H1 (cell line): Measurements from ENCODE around the gene NLRP8. TPM values are rescaled to one million over a fixed set of nuclear protein-coding genes. Genes with fewer than 3 reads are reported as not detected.

Source experiments
- CTCF ChIA-PET: fragments of 300-600 bp; sonication (Branson Sonifier 250); formaldehyde crosslinking; loops from one replicate; lab custom pipeline; 2021; ENCODE audit not compliant: partially characterized antibody; lab: Charles Lee
- POLR2A ChIA-PET: fragments of 300-600 bp; sonication (Branson Sonifier 250); formaldehyde crosslinking; loops from one replicate; lab custom pipeline; 2021; ENCODE audit warnings: inconsistent platforms; ENCODE audit not compliant: partially characterized antibody; lab: Charles Lee
- DNase-seq, 2 experiments: peaks; one replicate each; pipeline versions ENCODE4 v3.0.0 to v3.0.0-alpha.2; 2010 to 2022; ENCODE audit warnings: low spot score in 2 of 2, low read depth in 1 of 2, mixed read lengths in 1 of 2
- FAIRE-seq: peaks from 2 replicates; lab custom pipeline; 2011; peaks lifted over from hg19 to GRCh38; lab: Jason Lieb, UNC
- H2AFZ ChIP-seq: 2 replicates; pipeline ENCODE4 v1.8.1; 2012; ENCODE audit warnings: low read length, inconsistent platforms
- H2AK5ac ChIP-seq: 2 replicates; pipeline ENCODE4 v1.6.1; 2013; ENCODE audit warnings: low read depth, low read length
- H2BK120ac ChIP-seq: replicated peaks from 2 replicates; pipeline ENCODE3; 2013; ENCODE audit warnings: low read depth, low read length, inconsistent platforms
- H2BK12ac ChIP-seq: 2 replicates; pipeline ENCODE4 v1.6.1; 2013; ENCODE audit warnings: low read depth, low read length
- H2BK15ac ChIP-seq: 2 replicates; pipeline ENCODE4 v1.6.1; 2013; ENCODE audit warnings: low read length
- H2BK20ac ChIP-seq: 2 replicates; pipeline ENCODE4 v1.6.1; 2013; ENCODE audit warnings: low read length
- H2BK5ac ChIP-seq: 2 replicates; pipeline ENCODE4 v1.6.1; 2013; ENCODE audit warnings: low read depth, low read length
- H3K14ac ChIP-seq: 2 replicates; pipeline ENCODE4 v1.6.1; 2013; ENCODE audit warnings: inconsistent platforms; ENCODE audit not compliant: insufficient read length
- H3K18ac ChIP-seq: 2 replicates; pipeline ENCODE4 v1.6.1; 2013; ENCODE audit warnings: low read length; ENCODE audit errors: extremely low read depth
- H3K23ac ChIP-seq: 2 replicates; pipeline ENCODE4 v1.6.1; 2013; ENCODE audit warnings: inconsistent platforms; ENCODE audit not compliant: insufficient read length
- H3K23me2 ChIP-seq: 2 replicates; pipeline ENCODE4 v1.6.1; 2013; ENCODE audit warnings: low read depth, low read length
- H3K27ac ChIP-seq: 2 replicates; pipeline ENCODE4 v1.6.1; 2011; ENCODE audit warnings: low read depth, low read length, inconsistent platforms
- H3K27me3 ChIP-seq, 4 experiments: replicated peaks in 1 of 4; 1 replicate in 1 of 4; 2 replicates in 3 of 4; pipeline versions ENCODE4 v1.6.1 to v1.8.1; 2011 to 2013; ENCODE audit warnings: low read length in 3 of 4, mild to moderate bottlenecking in 3 of 4, inconsistent platforms in 2 of 4, mixed read lengths in 2 of 4, moderate library complexity in 1 of 4; ENCODE audit not compliant: control insufficient read depth in 3 of 4, insufficient read depth in 3 of 4; ENCODE audit errors: extremely low read depth in 1 of 4
- H3K36me3 ChIP-seq, 4 experiments: 2 replicates each; pipeline versions ENCODE4 v1.6.1 to v1.8.1; 2011 to 2013; ENCODE audit warnings: mild to moderate bottlenecking in 4 of 4, low read length in 3 of 4, moderate library complexity in 2 of 4, control low read depth in 1 of 4, inconsistent platforms in 1 of 4; ENCODE audit not compliant: insufficient read depth in 4 of 4, control insufficient read depth in 2 of 4
- H3K4ac ChIP-seq: replicated peaks from 2 replicates; pipeline ENCODE3; 2013; ENCODE audit warnings: low read length, low read depth, mixed read lengths, inconsistent platforms; ENCODE audit not compliant: insufficient read length
- H3K4me1 ChIP-seq, 4 experiments: replicated peaks in 1 of 4; 1 replicate in 1 of 4; 2 replicates in 3 of 4; pipeline versions ENCODE4 v1.6.1 to v1.8.1; 2011 to 2013; ENCODE audit warnings: low read length in 3 of 4, inconsistent platforms in 2 of 4, mixed read lengths in 1 of 4; ENCODE audit not compliant: insufficient read depth in 4 of 4, control insufficient read depth in 3 of 4
- H3K4me2 ChIP-seq, 2 experiments: 2 replicates each; pipeline versions ENCODE4 v1.6.1 to v1.8.1; 2011 to 2013; ENCODE audit warnings: low read depth in 2 of 2, low read length in 2 of 2, control low read depth in 1 of 2, inconsistent platforms in 1 of 2, mild to moderate bottlenecking in 1 of 2; ENCODE audit not compliant: insufficient read depth in 1 of 2
- H3K4me3 ChIP-seq, 4 experiments: fragments of 200-600, 300-600 bp in 1 of 4; sonication (generic), shearing (Covaris generic), sonication (Bioruptor Twin) in 1 of 4; 2 replicates each; pipeline versions ENCODE4 v1.5.1 to v1.8.1; 2011 to 2016; ENCODE audit warnings: low read length in 4 of 4, low read depth in 3 of 4, control low read depth in 2 of 4, inconsistent platforms in 2 of 4, mild to moderate bottlenecking in 2 of 4, mixed read lengths in 1 of 4, moderate library complexity in 1 of 4; ENCODE audit not compliant: insufficient read depth in 2 of 4; ENCODE audit errors: extremely low read depth in 1 of 4
- H3K56ac ChIP-seq: replicated peaks from 2 replicates; pipeline ENCODE3; 2013; ENCODE audit warnings: low read depth, mild to moderate bottlenecking, mixed read lengths, low read length, inconsistent platforms; ENCODE audit not compliant: insufficient read length
- H3K79me1 ChIP-seq: 2 replicates; pipeline ENCODE4 v1.6.1; 2013; ENCODE audit warnings: low read depth, low read length, control low read depth
- H3K79me2 ChIP-seq, 2 experiments: 2 replicates each; pipeline versions ENCODE4 v1.6.1 to v1.8.1; 2012 to 2013; ENCODE audit warnings: low read length in 2 of 2, mild to moderate bottlenecking in 2 of 2, inconsistent platforms in 1 of 2; ENCODE audit not compliant: insufficient read depth in 2 of 2, control insufficient read depth in 1 of 2
- H3K9ac ChIP-seq, 4 experiments: replicated peaks in 1 of 4; 1 replicate in 1 of 4; 2 replicates in 3 of 4; pipeline versions ENCODE4 v1.6.1 to v1.8.1; 2011 to 2013; ENCODE audit warnings: low read depth in 3 of 4, low read length in 3 of 4, control low read depth in 2 of 4, mild to moderate bottlenecking in 2 of 4, moderate library complexity in 2 of 4, inconsistent platforms in 1 of 4; ENCODE audit errors: extremely low read depth in 1 of 4
- H3K9me3 ChIP-seq, 2 experiments: 2 replicates each; pipeline versions ENCODE4 v1.6.1 to v1.8.1; 2012 to 2013; ENCODE audit warnings: mild to moderate bottlenecking in 2 of 2, moderate library complexity in 2 of 2, control low read depth in 1 of 2, inconsistent platforms in 1 of 2, low read depth in 1 of 2, low read length in 1 of 2, mixed read lengths in 1 of 2; ENCODE audit not compliant: insufficient read depth in 2 of 2
- H4K20me1 ChIP-seq, 2 experiments: replicated peaks in 1 of 2; 2 replicates each; pipeline versions ENCODE3 to v1.8.1; 2011 to 2013; ENCODE audit warnings: inconsistent platforms in 2 of 2, low read length in 2 of 2, mild to moderate bottlenecking in 1 of 2; ENCODE audit not compliant: insufficient read depth in 2 of 2, control insufficient read depth in 1 of 2
- H4K5ac ChIP-seq: 2 replicates; pipeline ENCODE4 v1.6.1; 2013; ENCODE audit warnings: low read length, low read depth, mixed read lengths, inconsistent platforms; ENCODE audit not compliant: insufficient read length
- H4K8ac ChIP-seq: 2 replicates; pipeline ENCODE4 v1.8.0; 2013; ENCODE audit warnings: mild to moderate bottlenecking, moderate library complexity, low read length, inconsistent platforms; ENCODE audit not compliant: insufficient read depth; ENCODE audit errors: extremely low read depth
- H4K91ac ChIP-seq: replicated peaks from 2 replicates; pipeline ENCODE3; 2013; ENCODE audit warnings: low read length, mixed read lengths, inconsistent platforms; ENCODE audit not compliant: insufficient read length
- BACH1 ChIP-seq: IDR thresholded peaks from 2 replicates; pipeline ENCODE4 v1.6.1; 2012; ENCODE audit warnings: low read length, improper control_type of control experiment
- CHD2 ChIP-seq: IDR thresholded peaks from 2 replicates; pipeline ENCODE4 v1.6.1; 2012; ENCODE audit warnings: low read length, improper control_type of control experiment
- EGR1 ChIP-seq: IDR thresholded peaks from 2 replicates; pipeline ENCODE4 v1.6.1; 2011; ENCODE audit warnings: low read depth, low read length, borderline replicate concordance
- EP300 ChIP-seq, 2 experiments: IDR thresholded peaks; 1 replicate in 1 of 2; 2 replicates in 1 of 2; pipeline ENCODE4 v1.6.1; 2011 to 2012; ENCODE audit warnings: low read depth in 2 of 2, low read length in 2 of 2, mild to moderate bottlenecking in 2 of 2, borderline replicate concordance in 1 of 2, inconsistent platforms in 1 of 2, moderate library complexity in 1 of 2
- GABPA ChIP-seq: IDR thresholded peaks from 2 replicates; pipeline ENCODE4 v1.6.1; 2011; ENCODE audit warnings: mild to moderate bottlenecking, low read length, moderate library complexity, borderline replicate concordance; ENCODE audit not compliant: insufficient read depth
- KDM1A ChIP-seq: fragments of 200-600, 300-600 bp; sonication (generic); IDR thresholded peaks from 2 replicates; pipeline ENCODE4 v1.7.1; 2016; ENCODE audit warnings: mild to moderate bottlenecking, low read length, borderline replicate concordance
- KDM4A ChIP-seq: IDR thresholded peaks from one replicate; pipeline ENCODE4 v1.7.1; 2012; ENCODE audit warnings: low read depth, mild to moderate bottlenecking, moderate library complexity, low read length, inconsistent platforms; ENCODE audit not compliant: severe bottlenecking
- KDM5A ChIP-seq: fragments of 200-600 bp; IDR thresholded peaks from 2 replicates; pipeline ENCODE4 v1.7.1; 2012; ENCODE audit warnings: mild to moderate bottlenecking, low read length, inconsistent platforms, mixed read lengths
- MAX ChIP-seq: IDR thresholded peaks from 2 replicates; pipeline ENCODE4 v1.6.1; 2012; ENCODE audit warnings: inconsistent platforms
- NANOG ChIP-seq: IDR thresholded peaks from 2 replicates; pipeline ENCODE4 v1.6.1; 2011; ENCODE audit warnings: low read length, low read depth, mild to moderate bottlenecking, inconsistent platforms; ENCODE audit not compliant: insufficient read depth, poor library complexity, severe bottlenecking
- PHF8 ChIP-seq: fragments of 200-600 bp; sonication (generic); conservative IDR thresholded peaks from 2 replicates; pipeline ENCODE4 v1.7.1; 2012; ENCODE audit warnings: low read depth, mild to moderate bottlenecking, inconsistent platforms, low read length, moderate library complexity
- SP1 ChIP-seq: IDR thresholded peaks from 2 replicates; pipeline ENCODE4 v1.6.1; 2011; ENCODE audit warnings: low read depth, low read length
- SP4 ChIP-seq: IDR thresholded peaks from 2 replicates; pipeline ENCODE4 v1.6.1; 2012; ENCODE audit warnings: low read length, inconsistent platforms
- TEAD4 ChIP-seq: IDR thresholded peaks from 2 replicates; pipeline ENCODE4 v1.6.1; 2012; ENCODE audit warnings: low read depth, low read length, inconsistent platforms, mixed read lengths
- WGBS, 2 experiments: shearing (Covaris generic) in 1 of 2; methylation state at CpG; one replicate each; pipeline versions ENCODE4 v1.1.6 to v1.1.7; 2013 to 2015; ENCODE audit warnings: low lambda C conversion rate in 2 of 2, mixed read lengths in 2 of 2, inconsistent platforms in 1 of 2, low coverage in 1 of 2, missing lambda C conversion rate in 1 of 2; ENCODE audit not compliant: insufficient replicate concordance in 2 of 2, insufficient coverage in 1 of 2, insufficient read length in 1 of 2; ENCODE audit errors: extremely low coverage in 1 of 2, missing lambda C conversion rate in 1 of 2; 5-methylcytosine and 5-hydroxymethylcytosine counted together
- polyA plus RNA-seq, 7 experiments: library from polyadenylated mRNA; depleted of rRNA in 3 of 7; stranded (reverse) in 5 of 7; unstranded in 2 of 7; fragments of >200 nt in 5 of 7; fragments of 200-250 nt in 2 of 7; gene quantifications; 1 replicate in 5 of 7; 2 replicates in 1 of 7; 4 replicates in 1 of 7; pipeline versions ENCODE4 v1.2.1 to v1.2.3, GENCODE V29; 2011 to 2013; ENCODE audit warnings: missing spikeins in 2 of 7, mixed read lengths in 2 of 7
- total RNA-seq: library from RNA; stranded (reverse); fragmentation: NEBNext Ultra II Directional; extraction: Animal tissue kit (Norgen Biotek cat#: 25700); gene quantifications from 2 replicates; pipeline ENCODE4 v1.2.1, GENCODE V29; 2021
- TF ChIP-seq, protein P1 (sequence below): IDR thresholded peaks from 2 replicates; pipeline ENCODE4 v1.6.1; 2011; ENCODE audit warnings: low read depth, mild to moderate bottlenecking, low read length; ENCODE audit not compliant: insufficient read depth

The NLRP8 gene
- total and polyA plus RNA-seq, 2 of the 8 experiments (the other 6 are each of a cell fraction or from before 2014, with no cell fraction given) = not detected

DNA sequence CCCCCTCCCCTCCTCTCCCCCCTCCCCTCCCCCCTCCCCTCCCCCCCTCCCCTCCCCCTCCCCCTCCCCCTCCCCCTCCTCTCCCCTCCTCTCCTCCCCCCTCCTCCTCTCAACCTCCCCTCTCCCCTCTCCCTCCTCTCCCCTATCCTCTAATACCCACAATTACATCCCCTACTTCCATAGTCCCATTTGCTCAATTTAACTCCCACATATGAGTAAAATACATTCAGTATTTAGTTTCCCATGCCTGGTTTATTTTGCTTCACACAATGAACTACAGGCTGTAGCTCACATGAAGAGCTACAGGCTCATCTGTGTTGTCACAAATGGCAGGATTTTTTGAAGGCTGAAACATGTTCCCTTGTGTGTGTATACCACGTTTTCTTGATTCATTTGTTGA is 45.9 kb downstream of the NLRP8 start:
- no peaks in the 10 kb centered on the region for H3K23me2 ChIP-seq
- WGBS, 2 experiments = 21% methylated on average over 1 of the region's 1 CpG; no CpG with 5 or more reads in 1 of the 2 experiments
- FAIRE-seq = no peak
- TF ChIP-seq CHD2 (no peak), MAX (no peak), GABPA (no peak), EP300 (IDR thresholded peaks at IDR 0.05; ENCODE audit: borderline replicate concordance in 1 of 2, low read depth in 2 of 2, low read length in 2 of 2) (no peak), SP1 (no peak), EGR1 (no peak), KDM1A (no peak), KDM4A (no peak), TEAD4 (no peak), NANOG (no peak), KDM5A (no peak), PHF8 (no peak), SP4 (no peak), BACH1 (no peak)
- TF ChIP-seq, protein P1, sequence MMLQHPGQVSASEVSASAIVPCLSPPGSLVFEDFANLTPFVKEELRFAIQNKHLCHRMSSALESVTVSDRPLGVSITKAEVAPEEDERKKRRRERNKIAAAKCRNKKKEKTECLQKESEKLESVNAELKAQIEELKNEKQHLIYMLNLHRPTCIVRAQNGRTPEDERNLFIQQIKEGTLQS = no peak

More for the DNA sequence above, 45.9 kb downstream of the NLRP8 start:
- H3K79me1 ChIP-seq = no peaks in the 10 kb centered on the region
- no peak overlapping the region for H3K18ac ChIP-seq
- H3K4me1 ChIP-seq = no peaks in the 10 kb centered on the region
- H3K4ac ChIP-seq = no peak overlapping the region
- no peak overlapping the region for H2BK5ac ChIP-seq
- no peak overlapping the region for H2BK15ac ChIP-seq
- no peaks in the 10 kb centered on the region for H4K20me1 ChIP-seq
- H3K27me3 ChIP-seq = no peaks in the 10 kb centered on the region
- H3K4me3 ChIP-seq = no peak overlapping the region
- peaks cover 46 to 59% of the 10 kb centered on the region in 2 experiments for H3K9me3 ChIP-seq
- H3K56ac ChIP-seq = no peak overlapping the region
- no peak overlapping the region for H2AFZ ChIP-seq
- POLR2A ChIA-PET = no interaction called here
- H4K8ac ChIP-seq = no peak overlapping the region
- H4K91ac ChIP-seq = no peak overlapping the region
- no peak overlapping the region for H3K23ac ChIP-seq
- H4K5ac ChIP-seq = no peak overlapping the region
- no peak for DNase-seq
- no peak overlapping the region for H3K9ac ChIP-seq
- H3K27ac ChIP-seq = no peak overlapping the region
- no peak overlapping the region for H2AK5ac ChIP-seq
- H3K36me3 ChIP-seq = no peaks in the 10 kb centered on the region
- no peak overlapping the region for H2BK120ac ChIP-seq
- H2BK20ac ChIP-seq = no peak overlapping the region
- H3K14ac ChIP-seq = no peak overlapping the region
- no peak overlapping the region for H3K4me2 ChIP-seq
- H3K79me2 ChIP-seq = no peaks in the 10 kb centered on the region
- CTCF ChIA-PET = no interaction called here
- H2BK12ac ChIP-seq = no peak overlapping the region
